Endothelial cell of umbilical vein (primary cell): ENCODE results near the gene KANSL1. TPM values are rescaled to one million over a fixed set of nuclear protein-coding genes. Genes with fewer than 3 reads are reported as not detected.

Source experiments
- BruUV-seq: library from RNA; stranded (reverse); fragments of 400-500 nt; replicated peaks from 2 replicates; lab custom pipeline; 2021; lab: Mats Ljungman, UMichigan
- CTCF ChIA-PET: fragments of 300-600, 350-600 bp; sonication (Branson Sonifier 250); formaldehyde crosslinking; loops from one replicate; lab custom pipeline; 2021; ENCODE audit warnings: antibody characterized with exemption, inconsistent platforms; lab: Charles Lee
- POLR2A ChIA-PET: fragments of 300-600, 350-600 bp; sonication (Branson Sonifier 250); formaldehyde crosslinking; loops from one replicate; lab custom pipeline; 2021; ENCODE audit warnings: antibody characterized with exemption, inconsistent platforms; lab: Charles Lee
- DNase-seq: peaks from one replicate; pipeline ENCODE4 v3.0.0-alpha.2; 2011; ENCODE audit warnings: low read depth, low spot score
- FAIRE-seq: peaks from 2 replicates; lab custom pipeline; 2011; peaks lifted over from hg19 to GRCh38; lab: Jason Lieb, UNC
- H2AFZ ChIP-seq: 2 replicates; pipeline ENCODE4 v1.6.0; 2012; ENCODE audit warnings: low read depth, low read length, control low read depth, inconsistent platforms
- H3K27ac ChIP-seq: 2 replicates; pipeline ENCODE4 v1.5.1; 2011; ENCODE audit warnings: low read depth, mild to moderate bottlenecking, control low read depth, low read length, moderate library complexity; ENCODE audit not compliant: insufficient read depth
- H3K27me3 ChIP-seq, 2 experiments: 2 replicates each; pipeline versions ENCODE4 v1.6.0 to v1.6.1; 2011; ENCODE audit warnings: low read length in 2 of 2, mixed read lengths in 1 of 2; ENCODE audit not compliant: control insufficient read depth in 2 of 2, insufficient read depth in 2 of 2
- H3K36me3 ChIP-seq, 2 experiments: 2 replicates in 1 of 2; 3 replicates in 1 of 2; pipeline ENCODE4 v1.5.1; 2011; ENCODE audit warnings: low read length in 2 of 2, mild to moderate bottlenecking in 1 of 2, moderate library complexity in 1 of 2; ENCODE audit not compliant: control insufficient read depth in 2 of 2, insufficient read depth in 2 of 2; ENCODE audit errors: extremely low read depth in 1 of 2
- H3K4me1 ChIP-seq: 3 replicates; pipeline ENCODE4 v1.5.1; 2011; ENCODE audit warnings: mild to moderate bottlenecking, low read length; ENCODE audit not compliant: control insufficient read depth, insufficient read depth; ENCODE audit errors: extremely low read depth
- H3K4me2 ChIP-seq: 2 replicates; pipeline ENCODE4 v1.6.1; 2011; ENCODE audit warnings: low read length, control low read depth, mixed read lengths; ENCODE audit not compliant: insufficient read depth
- H3K4me3 ChIP-seq, 3 experiments: fragments of 200-600 bp in 1 of 3; sonication (generic), shearing (Covaris generic) in 1 of 3; replicated peaks in 1 of 3; 2 replicates each; pipeline ENCODE4 v1.5.1; 2011 to 2016; ENCODE audit warnings: control low read depth in 3 of 3, low read length in 3 of 3, mild to moderate bottlenecking in 2 of 3, inconsistent platforms in 1 of 3, low read depth in 1 of 3, moderate library complexity in 1 of 3; ENCODE audit not compliant: insufficient read depth in 1 of 3
- H3K79me2 ChIP-seq: 2 replicates; pipeline ENCODE4 v1.6.0; 2012; ENCODE audit warnings: low read length, inconsistent platforms; ENCODE audit not compliant: control insufficient read depth, insufficient read depth
- H3K9ac ChIP-seq: replicated peaks from 2 replicates; pipeline ENCODE3; 2011; ENCODE audit warnings: low read length, control low read depth; ENCODE audit not compliant: insufficient read depth; ENCODE audit errors: extremely low read depth
- H3K9me1 ChIP-seq: replicated peaks from 3 replicates; pipeline ENCODE4 v1.6.0; 2011; ENCODE audit warnings: mild to moderate bottlenecking, low read length; ENCODE audit not compliant: control insufficient read depth, insufficient read depth; ENCODE audit errors: extremely low read depth
- H3K9me3 ChIP-seq: replicated peaks from 2 replicates; pipeline ENCODE4 v1.5.1; 2012; ENCODE audit warnings: low read length, inconsistent platforms; ENCODE audit not compliant: control insufficient read depth, insufficient read depth
- H4K20me1 ChIP-seq: replicated peaks from 2 replicates; pipeline ENCODE3; 2011; ENCODE audit warnings: mild to moderate bottlenecking, low read length; ENCODE audit not compliant: control insufficient read depth, insufficient read depth; ENCODE audit errors: extremely low read depth
- EZH2 ChIP-seq: IDR thresholded peaks from 2 replicates; pipeline ENCODE4 v1.6.1; 2012; ENCODE audit warnings: borderline replicate concordance, low read depth, mild to moderate bottlenecking, moderate library complexity, low read length, inconsistent platforms; ENCODE audit not compliant: severe bottlenecking
- FOS ChIP-seq: IDR thresholded peaks from 2 replicates; pipeline ENCODE4 v1.6.1; 2011; ENCODE audit warnings: mild to moderate bottlenecking, low read length, moderate library complexity, borderline replicate concordance; ENCODE audit not compliant: insufficient read depth
- GATA2 ChIP-seq: IDR thresholded peaks from 2 replicates; pipeline ENCODE4 v1.7.0; 2011; ENCODE audit warnings: low read depth, mild to moderate bottlenecking, moderate library complexity, mixed read lengths, low read length; ENCODE audit not compliant: insufficient read length, insufficient read depth
- JUN ChIP-seq: IDR thresholded peaks from 2 replicates; pipeline ENCODE4 v1.6.1; 2011; ENCODE audit warnings: borderline replicate concordance, low read depth; ENCODE audit not compliant: insufficient read length, insufficient read depth
- MYC ChIP-seq: IDR thresholded peaks from one replicate; pipeline ENCODE4 v1.6.1; 2011; ENCODE audit warnings: mild to moderate bottlenecking, low read depth, low read length
- POLR2A ChIP-seq: IDR thresholded peaks from 2 replicates; pipeline ENCODE4 v1.6.1; 2012; ENCODE audit warnings: low read depth, mild to moderate bottlenecking, control low read depth, low read length
- POLR2AphosphoS5 ChIP-seq: IDR thresholded peaks from 2 replicates; pipeline ENCODE4 v1.6.1; 2012; ENCODE audit warnings: low read depth, mild to moderate bottlenecking, control low read depth, low read length, moderate library complexity; ENCODE audit not compliant: insufficient read depth
- dilution Hi-C: fragments of 300-500 bp; cut with MboI; formaldehyde crosslinking; loops from one replicate; pipeline ENCODE4 v1.15.0; 2019; ENCODE audit warnings: low sequenced_read_pairs; ENCODE audit not compliant: extremely low pct_ligation_motif_present
- intact Hi-C: fragments of 100-400 bp; cut with micrococcal nuclease; formaldehyde crosslinking; loops from one replicate; pipeline ENCODE4 v1.10.0; 2022
- polyA plus RNA-seq, 4 experiments: library from polyadenylated mRNA; depleted of rRNA in 3 of 4; stranded (reverse) in 3 of 4; unstranded in 1 of 4; fragments of >200 nt; gene quantifications; 2 replicates each; pipeline versions ENCODE4 v1.2.1 to v1.2.3, GENCODE V29; 2011 to 2012; ENCODE audit warnings: missing spikeins in 1 of 4
- total RNA-seq: library from RNA; stranded (reverse); gene quantifications from 2 replicates; pipeline ENCODE4 v1.2.3, GENCODE V29; 2021
- TF ChIP-seq, protein P1 (sequence below), 2 donors: IDR thresholded peaks; 1 replicate in 1 of 2; 2 replicates in 1 of 2; pipeline ENCODE4 v1.5.1; 2011; ENCODE audit warnings: low read length in 2 of 2, mild to moderate bottlenecking in 2 of 2, moderate library complexity in 2 of 2, control low read depth in 1 of 2, inconsistent platforms in 1 of 2, low read depth in 1 of 2; ENCODE audit not compliant: insufficient read depth in 1 of 2; ENCODE audit errors: extremely low read depth in 1 of 2
- TF ChIP-seq, protein P2 (sequence below): IDR thresholded peaks from 2 replicates; pipeline ENCODE4 v1.6.1; 2011; ENCODE audit not compliant: insufficient read depth, insufficient read length

Gene KANSL1
- total and polyA plus RNA-seq, 2 donors (not counting 3 experiments of a cell fraction or from before 2014, with no cell fraction given), result 29.1 to 74.0 TPM

DNA sequence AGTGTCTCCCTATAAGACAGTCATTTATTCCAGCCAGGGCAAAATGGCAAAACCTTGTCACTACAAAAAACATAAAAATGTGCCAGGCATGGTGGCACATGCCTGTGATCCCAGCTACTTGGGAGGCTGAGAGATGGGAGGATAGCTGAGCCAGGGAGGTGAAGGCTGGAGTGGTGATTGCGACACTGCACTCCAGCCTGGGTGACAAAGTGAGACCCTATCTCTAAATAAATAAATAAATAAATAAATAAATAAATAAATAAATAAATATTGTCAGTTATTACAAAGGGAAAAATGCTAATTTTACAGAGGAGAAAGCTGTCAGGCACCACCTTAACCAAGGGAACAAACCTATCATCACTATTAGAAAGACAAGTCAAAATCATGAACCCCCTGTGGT, 118.7 kb downstream of the KANSL1 start:
- POLR2A ChIA-PET, result no interaction called here
- CTCF ChIA-PET, result interaction anchor here (1.2 to 2.1 kb wide), 4 partner anchors 11 to 118 kb away, joined by 3 to 6 read pairs (median 4); partner anchors contain the start of gene KANSL1
- no peak overlapping the region for H2AFZ ChIP-seq
- DNase-seq (no peak), FAIRE-seq (no peak)
- H3K9ac ChIP-seq, result no peak overlapping the region
- H3K27me3 ChIP-seq, result no peaks in the 10 kb centered on the region
- intact Hi-C loops (no loop called here), dilution Hi-C loops (no loop called here)
- H4K20me1 ChIP-seq, result peaks cover 3% of the 10 kb centered on the region
- no peak overlapping the region for H3K4me3 ChIP-seq
- no peaks in the 10 kb centered on the region for H3K9me1 ChIP-seq
- H3K79me2 ChIP-seq, result peaks cover 48% of the 10 kb centered on the region
- no TSS peak for BruUV-seq
- no peaks in the 10 kb centered on the region for H3K9me3 ChIP-seq
- no peak overlapping the region for H3K27ac ChIP-seq
- H3K36me3 ChIP-seq, result peaks cover 0 to 2% of the 10 kb centered on the region in 2 experiments
- no peak overlapping the region for H3K4me2 ChIP-seq
- TF ChIP-seq POLR2AphosphoS5 (no peak), FOS (no peak), POLR2A (no peak), JUN (no peak), GATA2 (no peak), EZH2 (no peak), MYC (no peak)
- TF ChIP-seq, protein P1, sequence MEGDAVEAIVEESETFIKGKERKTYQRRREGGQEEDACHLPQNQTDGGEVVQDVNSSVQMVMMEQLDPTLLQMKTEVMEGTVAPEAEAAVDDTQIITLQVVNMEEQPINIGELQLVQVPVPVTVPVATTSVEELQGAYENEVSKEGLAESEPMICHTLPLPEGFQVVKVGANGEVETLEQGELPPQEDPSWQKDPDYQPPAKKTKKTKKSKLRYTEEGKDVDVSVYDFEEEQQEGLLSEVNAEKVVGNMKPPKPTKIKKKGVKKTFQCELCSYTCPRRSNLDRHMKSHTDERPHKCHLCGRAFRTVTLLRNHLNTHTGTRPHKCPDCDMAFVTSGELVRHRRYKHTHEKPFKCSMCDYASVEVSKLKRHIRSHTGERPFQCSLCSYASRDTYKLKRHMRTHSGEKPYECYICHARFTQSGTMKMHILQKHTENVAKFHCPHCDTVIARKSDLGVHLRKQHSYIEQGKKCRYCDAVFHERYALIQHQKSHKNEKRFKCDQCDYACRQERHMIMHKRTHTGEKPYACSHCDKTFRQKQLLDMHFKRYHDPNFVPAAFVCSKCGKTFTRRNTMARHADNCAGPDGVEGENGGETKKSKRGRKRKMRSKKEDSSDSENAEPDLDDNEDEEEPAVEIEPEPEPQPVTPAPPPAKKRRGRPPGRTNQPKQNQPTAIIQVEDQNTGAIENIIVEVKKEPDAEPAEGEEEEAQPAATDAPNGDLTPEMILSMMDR (IDR thresholded peaks at IDR 0.05; ENCODE audit: extremely low read depth in 1 of 2, insufficient read depth in 1 of 2, low read depth in 1 of 2, low read length in 2 of 2), result no peak
- TF ChIP-seq, protein P2, sequence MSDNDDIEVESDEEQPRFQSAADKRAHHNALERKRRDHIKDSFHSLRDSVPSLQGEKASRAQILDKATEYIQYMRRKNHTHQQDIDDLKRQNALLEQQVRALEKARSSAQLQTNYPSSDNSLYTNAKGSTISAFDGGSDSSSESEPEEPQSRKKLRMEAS, result no peak
- H3K4me1 ChIP-seq, result peaks cover 4% of the 10 kb centered on the region
